ENCODE measurements around the gene TRPM1.

Gene TRPM1

DNA sequence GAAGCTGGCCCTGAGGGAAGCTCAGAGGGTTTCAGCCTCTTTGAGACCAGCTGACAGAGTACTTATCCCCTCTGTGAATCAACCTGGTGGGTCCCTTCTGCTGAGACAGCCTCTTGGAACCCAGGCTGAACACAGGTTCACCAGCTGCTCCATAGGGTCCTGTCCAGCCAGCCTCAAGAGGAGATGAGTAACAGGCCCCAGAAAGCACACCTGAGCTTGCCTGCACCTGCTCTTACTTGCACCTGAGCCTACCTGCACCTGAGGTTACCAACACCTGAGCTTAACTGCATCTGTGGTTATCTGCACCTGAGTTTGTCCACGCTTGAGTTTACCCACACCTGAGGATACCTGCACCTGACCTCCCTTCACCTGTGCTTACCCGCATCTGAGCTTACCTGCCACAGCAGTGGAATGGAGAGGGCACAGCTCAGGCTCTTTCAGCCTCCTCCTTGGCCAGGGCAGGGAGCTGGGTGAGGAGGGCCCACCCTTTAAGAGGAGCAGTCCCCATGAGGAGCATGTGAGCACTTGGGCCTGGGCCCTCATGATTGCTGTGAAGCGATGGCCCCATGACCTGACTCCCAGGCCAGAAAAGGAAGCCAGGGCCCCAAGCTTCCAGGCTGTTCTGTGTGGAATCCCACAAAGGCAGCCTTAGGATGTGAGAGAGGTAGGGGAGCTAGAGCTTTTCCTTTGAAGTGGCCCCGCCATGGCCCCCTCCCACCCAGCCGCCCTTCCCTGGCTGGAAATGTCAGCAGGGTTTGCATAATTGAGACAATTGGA is at the start of gene TRPM1:
TRPM1 (minus strand) TSS at position 464 of the 777 bp plus-strand sequence. CDS start 20,370 bp downstream, outside the sequence.
- no peak for FAIRE-seq

GRCh38 chr15:31150732-31151231 is 49.3 kb upstream of the TRPM1 start:
- FAIRE-seq: no peak

- no peak for FAIRE-seq
Measured at GRCh38 chr15:31149987-31150386, 48.5 kb upstream of the TRPM1 start.

GRCh38 chr15:31149088-31149505 is 47.6 kb upstream of the TRPM1 start:
- no peak for FAIRE-seq

- FAIRE-seq: no peak
Measured at GRCh38 chr15:31148297-31149087, 47.0 kb upstream of the TRPM1 start.

GRCh38 chr15:31147944-31148296 is 46.4 kb upstream of the TRPM1 start:
- FAIRE-seq: no peak

DNA sequence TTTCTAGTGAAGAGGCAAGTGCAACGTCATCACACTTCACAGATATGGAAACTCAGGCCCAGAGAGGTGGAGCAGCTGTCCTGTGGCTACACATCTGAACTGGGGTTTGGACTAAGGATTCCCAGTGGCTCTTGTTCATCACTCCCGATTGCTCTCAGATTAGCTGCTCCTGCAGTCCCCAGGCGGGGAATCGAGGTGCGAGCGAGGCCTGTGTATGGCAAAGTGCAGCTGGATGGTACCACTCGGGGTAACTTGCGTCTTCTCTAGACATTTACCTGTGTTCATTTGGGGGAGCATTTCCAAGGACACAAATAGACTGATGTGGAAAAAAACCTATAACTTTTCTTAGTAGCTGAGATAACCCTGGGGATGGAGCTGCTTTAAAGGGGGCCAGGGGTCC is 45.9 kb upstream of the TRPM1 start:
- FAIRE-seq: no peak

DNA sequence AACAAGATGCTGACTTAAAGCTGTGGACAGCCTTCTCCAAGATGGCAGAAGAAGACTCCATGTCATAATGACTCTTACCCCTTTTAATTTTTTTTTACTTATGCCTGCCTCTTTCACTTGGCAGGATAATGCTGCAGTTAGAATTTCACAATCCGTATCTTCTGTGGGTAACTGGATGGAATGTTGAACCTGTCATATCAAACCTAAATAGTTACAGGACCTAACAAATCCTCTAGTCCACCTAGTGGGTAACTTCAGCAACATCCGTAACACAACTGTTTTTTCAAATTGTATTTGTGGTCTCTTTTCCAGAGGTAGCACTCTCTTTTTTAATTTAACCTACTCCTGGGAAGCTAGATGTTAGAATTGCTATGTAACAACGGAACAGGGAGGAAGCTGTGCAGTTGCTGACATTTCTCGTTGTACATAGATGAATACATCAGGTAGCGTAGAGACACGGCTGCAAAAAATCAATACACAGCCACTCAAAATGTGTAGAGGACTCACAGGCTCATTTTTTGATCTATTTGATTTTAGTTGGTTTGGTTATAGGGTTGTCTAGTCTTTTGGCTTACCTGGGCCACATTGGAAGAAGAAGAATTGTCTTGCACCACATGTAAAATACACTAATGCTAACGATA is 43.9 kb upstream of the TRPM1 start:
- no peak for FAIRE-seq

GRCh38 chr15:31141792-31142191 is 40.3 kb upstream of the TRPM1 start:
- FAIRE-seq: no peak

DNA sequence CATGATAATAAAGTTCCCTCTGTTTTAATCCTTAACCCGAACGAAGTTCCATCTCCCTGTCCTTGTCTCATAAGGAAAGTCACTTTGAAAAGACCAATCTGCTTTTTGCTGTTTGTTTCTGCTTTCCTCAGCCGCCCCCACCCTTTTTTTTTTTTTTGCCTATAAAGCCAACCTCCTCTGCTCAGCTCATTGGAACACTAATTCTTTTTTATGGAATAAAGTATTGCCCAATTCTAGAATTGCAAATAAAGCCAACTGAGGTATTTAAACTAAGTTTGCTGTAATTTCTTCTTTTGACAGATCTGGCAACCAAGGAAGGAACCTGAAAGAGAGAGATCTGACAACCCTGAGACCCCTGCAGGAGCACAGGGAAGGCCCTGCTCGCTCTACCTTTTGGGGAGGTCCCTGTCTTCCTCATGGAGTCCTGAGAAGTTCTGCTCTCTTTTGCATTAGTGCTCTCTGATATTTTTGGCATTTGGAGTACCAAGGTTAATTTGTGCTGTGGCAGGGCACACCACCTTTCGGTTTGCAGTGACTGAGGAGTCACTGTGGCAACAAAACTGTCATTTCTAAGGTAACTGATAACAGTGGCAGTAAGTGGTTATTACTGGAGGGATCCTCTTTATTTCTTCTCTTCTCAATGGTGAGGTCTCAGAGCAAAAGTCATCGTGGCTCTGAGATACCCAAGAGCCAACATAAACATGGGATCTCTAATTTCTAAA is 35.2 kb upstream of the TRPM1 start:
- no peak for FAIRE-seq

GRCh38 chr15:31136016-31136415 is 34.5 kb upstream of the TRPM1 start:
- no peak for FAIRE-seq

DNA sequence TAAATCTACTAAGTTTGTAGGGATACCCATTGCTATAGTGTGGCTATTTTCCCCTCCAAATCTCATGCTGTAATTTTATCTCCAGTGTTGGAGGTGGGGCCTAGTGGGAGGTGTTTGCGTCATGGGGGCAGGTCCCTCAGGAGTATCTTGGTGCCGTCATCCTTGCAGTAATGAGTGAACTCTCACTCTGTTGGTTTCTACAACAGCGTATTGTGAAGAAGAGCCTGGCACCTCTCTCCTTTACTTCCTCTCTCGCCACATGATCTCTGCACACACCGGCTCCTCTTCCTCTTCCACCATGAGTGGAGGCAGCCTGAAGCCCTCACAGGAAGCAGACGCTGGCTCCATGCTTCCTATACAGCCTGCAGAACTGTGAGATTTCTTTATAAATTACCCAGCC is 34.0 kb upstream of the TRPM1 start:
- FAIRE-seq: no peak

GRCh38 chr15:31133890-31134289 is 32.4 kb upstream of the TRPM1 start:
- no peak for FAIRE-seq

- FAIRE-seq: no peak
Measured at GRCh38 chr15:31131853-31132375, 30.4 kb upstream of the TRPM1 start.

DNA sequence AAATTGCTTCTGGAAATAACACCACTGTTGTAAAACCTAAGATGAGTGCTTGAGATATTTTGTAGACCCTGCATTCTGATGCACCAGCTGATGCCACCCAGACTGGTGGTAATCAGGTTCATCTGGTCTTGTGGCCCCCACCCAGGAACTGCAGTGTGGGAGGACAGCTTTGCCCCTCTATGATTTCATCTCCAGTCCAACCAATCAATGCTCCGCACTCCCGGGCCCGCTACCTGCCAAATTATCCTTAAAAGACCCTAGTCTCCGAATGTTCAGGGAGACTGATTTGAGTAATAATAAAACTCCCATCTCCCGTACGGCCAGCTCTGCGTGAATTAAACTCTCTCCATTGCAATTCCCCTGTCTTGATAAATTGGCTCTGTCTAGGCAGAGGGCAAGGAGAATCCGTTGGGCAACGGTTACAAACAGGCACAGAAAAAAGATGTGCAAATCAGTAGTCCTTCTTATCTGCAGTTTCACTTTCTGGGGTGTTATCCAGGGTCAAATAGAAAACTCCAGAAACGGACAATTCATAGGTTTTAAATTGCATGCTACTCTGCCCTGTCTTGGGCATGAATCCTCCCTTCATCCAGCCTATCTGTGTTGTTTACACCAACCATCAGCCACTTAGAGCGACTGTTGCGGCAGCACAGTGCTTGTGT is 29.2 kb upstream of the TRPM1 start:
- FAIRE-seq: no peak

DNA sequence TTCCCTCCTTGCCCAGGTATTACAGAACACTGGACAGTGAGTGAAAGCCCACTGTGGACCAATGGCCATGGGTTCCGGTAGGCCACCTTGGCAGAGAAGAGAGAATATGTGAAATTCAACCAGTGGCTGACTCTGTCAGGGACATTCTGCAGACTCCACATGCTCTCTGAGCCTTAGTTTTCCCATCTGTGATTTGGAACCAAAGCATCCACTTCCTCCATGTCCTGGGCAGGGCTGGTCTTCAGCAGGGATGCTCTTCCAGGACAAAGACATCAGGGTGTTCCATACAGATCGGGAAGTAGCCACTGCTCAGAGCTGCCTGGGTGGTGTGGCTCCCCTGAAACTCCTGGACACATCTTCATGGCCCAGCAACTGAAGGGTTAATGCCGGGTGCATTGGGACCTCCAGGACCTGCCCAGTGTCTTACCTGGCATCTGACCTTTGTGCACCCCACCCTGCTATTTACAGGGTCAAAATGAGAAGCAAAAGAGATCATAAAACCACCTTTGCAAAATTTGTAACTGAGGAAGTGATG is 28.3 kb upstream of the TRPM1 start:
- FAIRE-seq: no peak

DNA sequence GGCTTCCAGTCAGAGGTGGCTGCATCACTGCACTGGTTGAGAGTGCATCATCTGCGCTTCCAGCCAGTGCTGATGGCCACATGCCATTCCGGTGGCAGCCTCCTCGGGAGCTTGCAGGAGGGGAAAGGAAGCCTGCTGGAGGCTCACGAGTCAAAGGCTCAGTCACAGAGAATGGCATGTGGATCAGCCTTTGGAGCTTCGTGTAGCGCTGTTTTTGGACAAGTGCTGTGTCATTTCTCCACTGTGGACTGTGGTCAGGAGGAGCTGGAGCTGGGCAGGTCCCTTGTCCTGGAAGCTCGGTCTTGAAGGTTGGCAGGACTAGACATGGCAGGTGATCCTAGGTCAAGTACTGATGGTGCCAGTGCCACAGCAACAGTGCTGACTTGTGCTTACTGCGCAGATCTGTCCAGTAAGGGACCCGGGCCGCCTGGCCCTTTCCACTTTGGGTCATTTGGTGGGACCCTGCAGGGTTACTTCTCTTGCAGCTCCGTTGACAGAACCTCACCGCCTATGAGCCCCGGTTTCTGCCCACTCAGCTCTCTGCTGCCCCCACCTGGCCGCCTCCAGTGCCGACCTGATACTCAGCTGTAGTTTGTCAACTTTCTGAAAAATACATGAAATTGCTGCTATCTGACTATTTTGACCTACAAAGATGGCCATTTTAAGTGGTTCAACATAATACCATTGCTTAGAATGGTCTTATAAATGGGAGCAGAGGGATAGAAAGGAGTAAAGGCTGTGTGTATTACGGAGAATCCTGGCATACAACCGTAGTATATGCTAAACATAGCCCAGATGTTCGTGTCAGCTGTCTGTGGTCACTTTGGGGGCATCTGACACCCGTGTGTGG is 27.6 kb upstream of the TRPM1 start:
- no peak for FAIRE-seq

- no peak for FAIRE-seq
Measured at GRCh38 chr15:31128477-31128876, 27.0 kb upstream of the TRPM1 start.

GRCh38 chr15:31127596-31128261 is 26.2 kb upstream of the TRPM1 start:
- no peak for FAIRE-seq

DNA sequence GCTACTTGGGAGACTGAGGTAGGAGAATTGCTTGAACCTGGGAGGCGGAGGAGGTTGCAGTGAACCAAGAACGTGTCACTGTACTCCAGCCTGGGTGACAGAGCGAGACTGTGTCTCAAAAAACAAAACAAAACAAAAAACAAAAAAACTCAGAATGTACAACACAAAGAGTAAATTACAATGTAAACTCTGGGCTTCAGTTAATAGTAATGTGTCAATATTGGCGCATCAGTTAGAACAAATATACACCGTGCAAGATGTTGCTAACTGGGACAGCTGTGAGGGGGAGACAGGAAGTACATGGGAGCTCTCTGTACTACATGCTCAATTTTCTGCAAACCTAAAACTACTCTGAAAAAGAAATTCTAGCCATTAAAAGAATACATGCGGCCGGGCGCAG is 23.5 kb upstream of the TRPM1 start:
- FAIRE-seq: no peak
